GM19438 (cell line): ENCODE results near the gene SLC23A2.
A peak's percentile ranks its signal among the peaks of the same experiment; 100 is the strongest.
"Not testable (repeated sequence)": the region's sequence is repeated elsewhere in the genome, so short reads cannot be mapped to it uniquely, and the experiment has no call there.

ENCODE experiments used
- ATAC-seq: cut with Tn5 transposase; IDR thresholded peaks from one replicate; pipeline ENCODE4 v1.9.1; 2021; ENCODE audit warnings: low read depth; ENCODE audit not compliant: unreplicated experiment

SLC23A2 gene

DNA sequence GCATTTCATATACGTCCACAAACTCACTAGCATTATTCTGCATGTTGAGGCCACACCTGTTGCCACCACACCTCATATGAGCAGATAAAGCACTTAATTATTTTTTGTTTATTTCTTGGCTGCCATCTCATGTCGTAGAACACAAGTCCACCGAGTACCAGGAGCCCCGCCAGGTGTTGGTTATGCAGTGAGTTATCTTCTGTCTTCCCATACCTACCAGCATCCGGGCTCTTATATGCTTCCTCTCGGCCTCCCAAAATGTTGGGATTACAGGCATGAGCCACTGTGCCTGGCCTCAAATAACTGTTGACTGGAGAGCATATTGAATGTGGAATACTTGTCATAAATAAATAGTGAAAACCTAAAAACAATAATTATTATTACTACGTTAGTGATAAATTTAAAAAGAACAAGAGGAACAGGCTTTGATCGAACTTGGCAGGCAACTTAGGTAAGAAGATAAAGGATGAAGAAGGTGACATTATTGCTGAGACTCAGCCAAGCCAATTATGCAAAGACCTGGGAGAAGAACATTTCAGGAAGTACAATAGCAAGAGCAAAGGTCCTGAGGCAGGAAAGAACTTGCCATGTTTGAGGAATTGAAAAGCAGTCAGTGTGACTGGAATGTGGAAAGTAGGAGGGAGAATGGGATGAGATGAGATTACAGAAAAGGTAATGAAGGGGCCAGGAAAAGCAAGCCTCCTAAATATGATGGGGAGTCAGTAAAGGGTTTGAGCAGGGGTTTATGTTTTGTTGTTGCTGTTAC lies 12.6 kb upstream of the SLC23A2 start:
- ATAC-seq = no peak

DNA sequence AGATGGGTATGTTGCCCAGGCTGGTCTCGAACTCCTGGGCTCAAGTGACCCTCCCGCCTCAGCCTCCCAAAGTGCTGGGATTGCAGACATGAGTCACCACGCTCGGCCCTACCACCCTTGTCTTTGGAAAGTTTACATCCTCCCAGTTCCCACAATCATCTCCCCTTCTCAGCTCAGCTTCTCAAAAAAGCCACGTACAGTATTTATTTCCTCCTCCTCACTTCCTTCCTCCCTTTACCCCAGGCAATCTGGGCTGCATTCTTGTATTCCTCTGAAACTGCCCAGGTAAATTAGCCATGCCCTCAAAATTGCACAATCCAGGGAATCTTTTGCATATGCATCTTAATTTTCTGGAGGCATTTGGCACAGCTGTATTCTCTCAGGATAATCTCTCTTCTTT lies 7.4 kb upstream of the SLC23A2 start:
- ATAC-seq = no peak

DNA sequence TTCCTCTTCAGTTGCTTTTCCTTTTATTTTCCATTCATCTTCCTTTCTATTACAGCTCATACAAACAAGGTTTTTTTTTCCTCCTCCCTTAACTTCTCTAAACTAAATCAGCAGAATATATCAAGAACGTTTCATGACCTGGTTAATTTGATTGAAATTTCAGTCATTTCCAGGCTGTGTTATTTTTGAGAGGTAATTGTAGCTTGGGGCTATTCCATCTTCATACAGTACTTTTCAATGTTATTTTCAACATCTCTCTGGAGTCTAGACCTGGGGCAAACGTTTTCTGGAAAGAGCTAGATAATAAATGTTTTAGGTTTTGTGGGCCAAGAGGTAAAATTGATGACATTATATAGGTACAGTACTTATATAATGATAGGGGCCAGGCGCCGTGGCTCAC lies 4.0 kb upstream of the SLC23A2 start:
- no peak for ATAC-seq

DNA sequence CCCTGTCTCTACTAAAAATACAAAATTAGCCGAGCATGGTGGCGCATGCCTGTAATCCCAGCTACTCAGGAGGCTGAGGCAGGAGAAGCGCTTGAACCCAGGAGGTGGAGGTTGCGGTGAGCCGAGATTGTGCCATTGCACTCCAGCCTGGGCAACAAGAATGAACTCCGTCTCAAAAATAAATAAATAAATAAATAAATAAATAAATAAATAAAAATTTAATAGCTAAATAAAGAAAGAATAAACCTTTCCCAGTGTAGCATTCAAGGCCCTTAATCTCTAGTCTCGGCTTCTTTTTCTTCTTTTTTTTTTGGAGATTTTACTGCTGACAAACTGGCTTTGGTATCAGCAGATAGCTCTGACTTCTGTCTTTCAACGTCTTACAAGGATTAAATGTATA lies 3.5 kb upstream of the SLC23A2 start:
- ATAC-seq = not testable (repeated sequence)

DNA sequence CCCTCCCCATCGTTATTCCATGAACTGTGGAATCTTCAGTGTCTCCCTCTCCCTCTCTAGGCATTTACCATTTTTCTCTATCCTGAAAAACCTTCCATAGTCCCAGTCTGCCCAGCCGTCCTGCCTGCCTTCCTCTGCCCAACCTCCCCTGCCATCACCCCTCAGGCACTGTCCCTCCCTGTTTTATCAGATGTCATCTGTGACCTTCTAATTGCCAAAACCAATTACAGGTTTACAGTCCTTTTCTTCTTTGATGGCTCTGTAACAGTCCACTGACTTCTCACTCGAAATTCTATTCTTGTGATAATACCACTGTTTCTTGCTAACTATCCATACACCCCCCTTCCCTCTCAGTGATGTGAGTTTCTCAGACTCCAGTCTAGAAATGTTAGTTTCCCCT lies 2.3 kb upstream of the SLC23A2 start:
- ATAC-seq = no peak

DNA sequence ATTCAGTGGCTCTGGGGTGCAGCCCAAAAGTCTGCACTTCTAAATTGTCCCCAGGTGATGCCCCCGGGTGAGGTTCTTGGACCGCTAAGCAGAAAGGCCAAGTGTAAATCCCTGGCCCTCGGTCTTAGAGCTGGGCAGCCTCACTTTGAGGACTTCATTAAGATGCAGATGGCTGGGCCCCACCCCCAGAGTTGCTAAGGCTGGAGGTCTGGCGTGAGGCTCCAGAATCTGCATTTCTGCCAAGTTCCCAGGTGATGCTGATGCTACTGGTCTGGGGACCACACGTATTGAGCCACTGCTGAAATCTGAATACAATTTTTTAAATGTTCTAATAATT lies 735 bp upstream of the SLC23A2 start:
- no peak for ATAC-seq

DNA sequence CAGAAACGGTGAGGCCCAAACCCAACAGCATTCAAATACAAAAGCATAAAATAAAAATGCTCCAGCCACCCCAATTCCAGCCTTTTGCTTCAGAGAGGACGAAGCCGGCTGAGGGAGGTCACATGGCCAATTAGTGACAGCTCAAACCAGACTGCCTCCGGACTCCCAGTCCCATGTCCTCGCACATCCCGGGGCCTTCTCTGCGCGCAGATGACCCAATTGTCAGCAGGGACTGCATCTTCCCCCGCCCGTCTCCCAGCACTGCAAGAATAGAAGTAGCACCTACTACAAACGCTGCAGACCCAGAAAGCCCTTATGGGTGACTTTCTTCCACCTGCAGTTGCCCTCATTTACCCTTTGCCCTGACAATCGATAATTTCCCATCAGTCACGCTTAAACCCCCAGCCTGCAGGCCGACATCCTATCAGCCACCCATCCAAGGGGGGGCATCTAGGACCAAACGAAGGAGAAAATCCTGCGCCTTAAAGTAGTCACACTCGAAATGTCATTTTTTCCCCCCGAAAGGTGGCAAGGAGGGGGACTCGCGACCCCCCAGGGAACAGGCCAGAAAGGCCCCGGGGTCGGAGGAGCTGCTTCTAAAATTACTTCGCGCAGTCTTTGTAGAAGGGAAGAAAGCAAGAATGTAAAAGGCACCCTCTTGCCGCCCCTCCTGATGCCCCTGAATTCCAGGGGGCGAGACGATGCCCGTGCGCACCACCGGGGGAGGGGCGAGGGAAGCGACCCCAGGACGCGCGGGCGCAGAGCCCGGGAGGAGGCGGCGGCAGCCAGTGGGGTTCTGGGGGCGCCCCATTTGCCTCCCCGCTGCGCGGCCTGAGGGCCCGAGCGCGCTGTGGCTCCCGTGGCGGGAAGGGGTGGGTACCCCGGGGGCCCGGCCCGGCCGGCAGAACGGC lies 792 bp downstream of the SLC23A2 start:
- no peak for ATAC-seq

DNA sequence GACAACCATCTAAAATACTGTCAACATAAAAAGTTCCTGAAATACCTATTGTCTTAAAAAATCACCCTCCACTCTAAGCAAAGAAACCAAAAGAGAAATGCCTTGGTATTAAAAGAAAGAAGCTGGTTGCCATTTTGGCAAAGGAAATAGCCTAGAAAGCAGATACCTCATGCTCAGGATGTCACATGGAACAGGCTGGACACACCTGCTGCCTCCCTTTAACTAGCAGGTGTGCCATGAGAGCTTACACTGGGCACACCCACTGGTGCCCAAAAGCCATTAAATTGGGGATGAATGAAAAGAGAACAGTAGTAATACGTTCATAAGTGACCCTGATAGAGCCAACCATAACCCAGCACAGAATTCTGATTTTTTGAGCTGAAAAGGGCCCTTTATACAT lies 1.5 kb downstream of the SLC23A2 start:
- ATAC-seq = no peak

DNA sequence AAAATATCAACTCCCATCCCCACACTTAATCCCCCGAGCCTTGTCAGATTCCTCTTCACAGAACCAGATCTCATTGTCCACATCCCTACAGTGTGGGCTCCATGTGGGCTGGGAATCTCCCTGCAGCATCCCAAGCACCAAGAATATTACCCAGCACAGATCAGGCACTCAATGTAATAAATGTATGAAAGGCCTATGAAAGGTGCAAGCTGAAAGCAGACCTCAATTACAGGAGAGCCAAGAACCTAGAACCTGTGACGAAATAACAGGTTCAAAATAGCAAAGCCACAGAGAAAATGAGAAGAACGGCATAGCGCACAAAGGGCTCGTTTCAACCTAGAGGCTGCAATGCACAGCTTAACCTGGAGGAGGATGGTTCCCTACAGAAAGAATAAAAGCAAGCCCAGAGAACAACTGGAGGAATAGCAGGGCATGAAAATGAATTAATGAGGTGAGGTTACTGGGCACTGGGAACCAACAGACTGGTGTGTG lies 3.1 kb downstream of the SLC23A2 start:
- no peak for ATAC-seq

DNA sequence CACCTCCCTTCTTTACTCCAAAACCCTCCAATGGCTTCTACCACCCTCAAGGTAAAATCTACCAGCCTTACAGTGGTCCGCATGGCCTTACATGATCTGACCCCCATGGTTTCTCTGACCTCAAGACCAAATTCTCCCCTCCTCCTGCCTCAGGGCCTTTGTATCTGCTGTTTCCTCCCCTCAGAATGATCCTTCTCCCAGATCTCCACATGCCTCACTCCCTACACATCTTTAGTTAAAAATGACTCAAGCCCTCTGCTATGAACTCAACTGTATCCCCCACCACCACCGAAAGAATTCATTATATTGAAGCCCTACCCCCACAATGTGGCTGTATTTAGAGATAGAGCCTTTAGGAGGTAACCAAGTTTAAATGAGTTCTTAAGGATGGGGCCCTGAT lies 4.1 kb downstream of the SLC23A2 start:
- no peak for ATAC-seq

DNA sequence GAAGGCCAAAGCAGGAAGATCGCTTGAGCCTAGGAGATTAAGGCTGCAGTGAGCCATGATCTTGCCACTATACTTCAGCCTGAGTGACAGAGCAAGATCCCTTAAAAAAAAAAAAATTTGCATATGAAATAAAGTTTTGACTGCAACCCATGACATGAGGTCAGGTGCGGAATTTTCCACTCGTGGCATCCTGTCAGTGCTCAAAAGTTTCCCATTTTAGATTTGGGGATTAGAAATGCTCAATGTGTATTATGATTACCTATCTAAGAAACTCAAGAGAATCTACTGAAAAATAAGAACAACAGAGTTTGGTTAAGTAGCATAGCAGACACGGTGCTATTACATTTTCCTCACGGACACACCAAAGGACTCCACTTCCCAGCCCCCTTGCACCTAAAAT lies 11.7 kb downstream of the SLC23A2 start:
- no peak for ATAC-seq

DNA sequence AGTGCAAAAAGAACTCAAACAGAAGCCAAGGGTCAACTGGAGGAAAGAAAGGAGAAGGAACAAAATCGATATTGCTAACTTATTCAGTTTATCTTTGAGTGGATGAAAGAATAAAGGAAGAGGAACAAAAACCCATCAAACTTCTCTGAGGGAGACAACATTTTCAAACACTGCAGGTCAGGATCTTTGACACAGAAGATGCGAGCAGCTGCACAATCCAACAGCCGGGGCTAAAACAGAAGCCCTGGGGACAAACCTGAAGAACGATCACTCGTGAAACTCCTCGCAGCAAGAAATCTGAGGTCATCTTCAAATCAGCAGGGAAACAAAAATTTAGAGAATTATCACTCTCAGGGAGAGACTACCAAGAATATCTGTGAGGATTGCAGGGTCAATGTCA lies 14.2 kb downstream of the SLC23A2 start:
- ATAC-seq = no peak

DNA sequence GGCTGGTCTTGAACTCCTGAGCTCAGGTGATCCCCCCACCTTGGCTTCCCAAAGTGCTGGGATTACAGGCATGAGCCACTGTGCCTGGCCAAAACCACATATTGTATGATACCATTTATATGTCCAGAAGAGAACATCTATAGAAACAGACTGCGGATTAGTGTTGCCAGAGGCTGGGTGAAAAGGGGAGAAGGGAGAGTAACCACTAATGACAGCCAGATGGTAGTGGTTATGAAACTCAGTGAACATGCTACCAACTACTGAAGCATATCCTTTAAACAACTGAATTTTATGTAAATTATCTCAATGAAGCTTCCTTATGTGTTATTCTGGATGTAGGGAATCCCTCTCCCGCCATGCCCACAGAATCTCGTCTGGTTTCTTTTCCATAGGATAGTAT lies 15.7 kb downstream of the SLC23A2 start:
- peak; percentile 68 for ATAC-seq

DNA sequence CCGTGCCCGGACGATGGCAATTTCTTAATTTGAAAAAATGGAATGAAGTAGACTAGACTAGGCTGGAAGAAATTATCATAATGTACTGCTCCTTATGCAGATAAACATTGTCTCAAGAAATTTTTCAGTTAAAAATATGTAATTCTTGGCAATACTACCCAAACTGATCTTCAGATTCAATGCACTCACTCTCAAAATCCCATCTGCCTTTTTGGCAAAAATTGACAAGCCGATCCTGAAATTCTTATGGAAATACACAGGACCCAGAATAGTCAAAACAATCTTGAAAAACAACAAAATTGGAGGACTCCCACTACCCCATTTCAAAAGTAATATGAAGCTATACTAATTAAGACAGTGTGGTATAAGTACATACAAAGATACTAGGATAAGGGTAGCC lies 19.0 kb downstream of the SLC23A2 start:
- no peak for ATAC-seq

DNA sequence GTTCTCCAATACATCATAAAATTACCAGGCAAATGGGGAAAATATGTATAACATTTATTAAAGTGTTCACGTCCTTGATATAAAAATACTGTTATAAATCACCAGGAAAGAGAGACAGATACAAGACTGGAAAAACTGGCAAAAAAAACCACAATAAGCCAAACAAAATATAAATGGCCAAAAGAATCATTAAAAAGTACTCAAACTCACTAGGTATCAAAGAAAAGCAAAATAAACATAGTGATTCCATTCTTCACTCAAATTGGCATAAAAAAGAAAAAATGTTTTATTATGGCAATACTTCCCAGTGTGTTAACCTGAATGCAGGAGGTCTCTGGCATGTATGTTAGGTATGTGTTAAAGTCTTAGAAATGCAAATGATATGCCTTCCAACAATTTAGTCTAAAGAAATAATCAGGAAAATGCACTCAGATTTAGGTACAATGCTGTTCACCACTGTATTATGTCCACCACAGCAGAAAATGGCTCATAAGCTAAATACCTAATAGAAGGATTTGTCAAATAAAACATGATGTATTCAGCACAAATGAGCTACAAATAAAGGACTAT lies 21.4 kb downstream of the SLC23A2 start:
- ATAC-seq = no peak

DNA sequence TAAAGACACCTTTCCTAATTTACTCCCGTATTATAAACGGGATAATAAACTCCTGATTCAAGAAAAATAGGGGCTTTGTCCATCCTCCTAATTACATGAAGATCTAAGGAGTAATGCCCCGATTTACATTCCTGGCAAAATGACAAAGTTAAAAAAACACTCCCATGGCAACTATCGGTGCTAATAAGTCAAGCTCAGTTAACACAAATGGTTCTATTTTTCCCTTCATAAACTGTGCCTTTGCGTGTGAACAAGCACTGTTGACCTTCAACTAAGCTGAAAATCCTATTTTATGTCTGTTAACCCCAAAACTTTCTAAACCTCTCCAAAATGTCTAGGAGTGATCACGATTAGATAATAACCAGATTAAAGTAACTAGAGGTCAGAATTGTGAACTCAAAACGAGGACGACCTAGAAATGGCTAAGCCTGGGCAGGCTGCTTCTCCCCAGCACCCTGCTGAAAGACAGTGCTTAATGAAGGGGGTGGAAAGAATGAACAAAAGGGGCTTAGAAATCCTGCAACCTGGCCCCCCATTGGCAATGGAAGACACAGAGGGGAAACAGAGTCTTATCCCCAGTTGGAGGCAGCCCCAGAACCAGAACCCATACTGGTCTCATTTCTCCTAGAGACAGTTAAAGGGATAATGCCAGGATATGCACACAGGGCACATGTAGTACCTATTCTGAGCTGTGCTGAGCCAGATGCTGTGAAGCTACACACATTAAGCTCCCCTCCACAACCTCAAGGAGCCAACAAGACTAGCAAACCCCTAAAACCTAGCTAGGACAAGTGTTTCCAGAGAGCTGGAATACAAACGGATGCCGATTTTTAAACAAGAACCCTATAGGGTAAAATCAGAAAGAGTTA lies 23.0 kb downstream of the SLC23A2 start:
- no peak for ATAC-seq

DNA sequence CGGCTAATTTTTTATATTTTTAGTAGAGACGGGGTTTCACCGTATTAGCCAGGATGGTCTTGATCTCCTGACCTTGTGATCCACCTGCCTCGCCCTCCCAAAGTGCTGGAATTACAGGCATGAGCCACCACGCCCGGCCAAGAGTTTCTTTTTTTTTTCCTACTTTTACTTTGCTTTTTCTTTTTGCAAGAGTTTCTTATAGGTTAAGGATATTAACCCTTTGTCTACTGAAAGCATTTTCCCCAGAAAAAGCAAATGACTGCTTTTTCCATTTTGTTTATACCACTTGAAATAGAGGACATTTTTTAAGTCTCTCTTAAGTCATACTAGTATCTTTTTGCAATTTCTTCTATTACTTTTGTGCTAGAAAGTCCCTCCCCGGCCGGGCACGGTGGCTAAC lies 25.3 kb downstream of the SLC23A2 start:
- ATAC-seq = not testable (repeated sequence)

DNA sequence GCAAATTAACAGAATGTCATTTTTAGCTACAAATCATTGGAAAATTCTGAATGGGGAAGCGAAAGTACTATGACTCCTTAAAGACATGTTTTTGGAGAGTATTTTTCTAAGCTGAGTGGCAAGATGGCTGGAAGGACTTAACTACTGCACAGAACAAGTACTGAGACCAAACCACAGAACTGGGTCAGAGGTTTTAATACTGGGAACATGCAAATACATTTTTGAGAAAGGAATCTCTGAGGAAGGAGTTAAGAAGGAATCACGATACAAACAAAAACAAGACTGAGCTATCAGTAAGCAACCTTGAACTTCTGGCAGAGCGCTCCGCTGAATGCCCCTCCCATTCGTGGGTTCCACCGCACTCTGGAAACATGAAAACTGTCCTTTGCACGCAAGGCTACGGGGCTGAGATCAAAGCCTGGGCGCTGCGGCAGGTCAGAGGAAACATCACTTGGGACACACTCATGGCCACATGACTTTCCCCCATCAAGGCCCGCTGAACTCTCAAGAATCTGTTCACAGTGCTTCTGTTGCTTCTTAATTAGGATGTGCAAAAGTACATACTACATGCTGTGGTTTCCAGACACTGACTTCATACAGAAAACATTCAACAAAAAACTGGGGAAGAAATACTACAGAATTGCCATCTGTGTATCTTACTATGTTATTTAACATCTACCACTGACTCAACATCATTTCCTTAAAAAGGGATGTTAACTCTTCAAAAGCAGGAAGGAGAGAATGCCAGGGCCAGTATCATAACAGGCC lies 27.8 kb downstream of the SLC23A2 start:
- ATAC-seq = peak; percentile 76

DNA sequence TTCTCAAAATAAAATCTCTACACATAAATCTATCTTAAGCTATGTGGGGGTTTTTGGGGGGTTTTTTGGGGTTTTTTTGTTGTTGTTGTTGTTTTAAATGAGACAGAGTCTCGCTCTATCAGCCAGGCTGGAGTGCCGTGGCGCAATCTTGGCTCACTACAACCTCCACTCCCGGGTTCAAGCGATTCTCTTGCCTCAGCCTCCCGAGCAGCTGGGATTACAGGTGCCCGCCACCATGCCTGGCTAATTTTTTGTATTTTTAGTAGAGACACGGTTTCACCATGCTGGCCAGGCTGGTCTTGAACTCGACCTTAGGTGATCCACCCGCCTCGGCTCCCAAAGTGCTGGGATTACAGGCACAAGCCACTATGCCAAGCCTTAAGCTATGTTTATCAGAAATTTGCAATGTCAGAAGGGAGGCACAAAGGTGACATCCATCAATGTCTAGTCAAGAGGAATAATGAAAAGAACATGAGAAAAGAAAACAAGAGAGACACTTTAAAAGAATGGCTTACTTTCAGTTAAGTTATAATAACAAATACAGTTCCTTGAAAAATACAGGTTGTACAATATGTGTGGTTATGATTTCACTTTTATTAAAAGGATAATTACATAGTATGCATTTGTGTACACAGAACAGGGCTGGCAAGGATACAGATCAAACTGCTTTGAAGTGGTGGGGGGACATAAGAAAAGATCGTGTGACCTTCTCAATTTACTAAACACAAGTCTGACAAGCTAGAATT lies 28.6 kb downstream of the SLC23A2 start:
- no peak for ATAC-seq
